Astrocyte (in vitro differentiated cells and primary cell): ENCODE measurements around the gene PTPRU. TPM values are rescaled to one million over a fixed set of nuclear protein-coding genes. Genes with fewer than 3 reads are reported as not detected.

ENCODE experiments used
- DNase-seq: peaks from one replicate; pipeline ENCODE4 v3.0.0-alpha.2; 2010; ENCODE audit warnings: low read depth
- FAIRE-seq: peaks from 2 replicates; lab custom pipeline; 2011; peaks lifted over from hg19 to GRCh38; lab: Jason Lieb, UNC
- H2AFZ ChIP-seq: 2 replicates; pipeline ENCODE4 v1.6.0; 2012; ENCODE audit warnings: low read depth, low read length, inconsistent platforms
- H3K27ac ChIP-seq: 2 replicates; pipeline ENCODE4 v1.5.1; 2011; ENCODE audit warnings: low read depth, low read length, inconsistent platforms
- H3K27me3 ChIP-seq: 2 replicates; pipeline ENCODE4 v1.6.0; 2011; ENCODE audit warnings: low read length, inconsistent platforms; ENCODE audit not compliant: insufficient read depth
- H3K36me3 ChIP-seq: 2 replicates; pipeline ENCODE4 v1.5.1; 2011; ENCODE audit warnings: low read length, inconsistent platforms; ENCODE audit not compliant: insufficient read depth
- H3K4me1 ChIP-seq: 2 replicates; pipeline ENCODE4 v1.5.1; 2011; ENCODE audit warnings: low read length, inconsistent platforms; ENCODE audit not compliant: insufficient read depth
- H3K4me2 ChIP-seq: 2 replicates; pipeline ENCODE4 v1.6.0; 2012; ENCODE audit warnings: low read length, inconsistent platforms
- H3K4me3 ChIP-seq: 2 replicates; pipeline ENCODE4 v1.5.1; 2011; ENCODE audit warnings: low read depth, mild to moderate bottlenecking, low read length, inconsistent platforms; ENCODE audit not compliant: insufficient read depth
- H3K79me2 ChIP-seq: 2 replicates; pipeline ENCODE4 v1.6.0; 2012; ENCODE audit warnings: mild to moderate bottlenecking, low read length, inconsistent platforms; ENCODE audit not compliant: insufficient read depth
- H3K9ac ChIP-seq: 2 replicates; pipeline ENCODE4 v1.6.0; 2012; ENCODE audit warnings: mild to moderate bottlenecking, low read length, inconsistent platforms
- H3K9me3 ChIP-seq: 2 replicates; pipeline ENCODE4 v1.5.1; 2012; ENCODE audit warnings: low read depth, mild to moderate bottlenecking, low read length, inconsistent platforms; ENCODE audit not compliant: insufficient read depth
- H4K20me1 ChIP-seq: 2 replicates; pipeline ENCODE4 v1.6.0; 2012; ENCODE audit warnings: low read length, inconsistent platforms; ENCODE audit not compliant: insufficient read depth
- H3K27ac Mint-ChIP-seq: one replicate; pipeline ENCODE4 v1.8.0; 2021; ENCODE audit warnings: mild to moderate bottlenecking, mixed read lengths; ENCODE audit not compliant: unreplicated experiment
- H3K27me3 Mint-ChIP-seq: one replicate; pipeline ENCODE4 v1.8.0; 2021; ENCODE audit warnings: low read depth, mixed read lengths; ENCODE audit not compliant: unreplicated experiment
- H3K36me3 Mint-ChIP-seq: one replicate; pipeline ENCODE4 v1.8.0; 2021; ENCODE audit warnings: low read depth, mixed read lengths; ENCODE audit not compliant: unreplicated experiment
- H3K4me1 Mint-ChIP-seq: one replicate; pipeline ENCODE4 v1.8.0; 2021; ENCODE audit warnings: low read depth, mixed read lengths; ENCODE audit not compliant: unreplicated experiment
- H3K4me3 Mint-ChIP-seq: one replicate; pipeline ENCODE4 v1.8.0; 2021; ENCODE audit warnings: mild to moderate bottlenecking, moderate library complexity, mixed read lengths; ENCODE audit not compliant: unreplicated experiment
- H3K9me3 Mint-ChIP-seq: one replicate; pipeline ENCODE4 v1.8.0; 2021; ENCODE audit warnings: mild to moderate bottlenecking, mixed read lengths; ENCODE audit not compliant: unreplicated experiment
- EZH2 ChIP-seq: IDR thresholded peaks from 2 replicates; pipeline ENCODE4 v1.6.1; 2012; ENCODE audit warnings: mild to moderate bottlenecking, low read length, inconsistent platforms; ENCODE audit not compliant: insufficient read depth
- total RNA-seq: library from RNA; stranded (reverse); gene quantifications from 2 replicates; pipeline ENCODE4 v1.2.1, GENCODE V29; 2021
- TF ChIP-seq, protein P1 (sequence below): IDR thresholded peaks from 2 replicates; pipeline ENCODE4 v1.5.1; 2011; ENCODE audit warnings: low read depth, mild to moderate bottlenecking, inconsistent platforms, low read length, moderate library complexity; ENCODE audit not compliant: insufficient read depth

Gene PTPRU
- total RNA-seq, 1 donor from 2014 or later = 36.6 TPM

DNA sequence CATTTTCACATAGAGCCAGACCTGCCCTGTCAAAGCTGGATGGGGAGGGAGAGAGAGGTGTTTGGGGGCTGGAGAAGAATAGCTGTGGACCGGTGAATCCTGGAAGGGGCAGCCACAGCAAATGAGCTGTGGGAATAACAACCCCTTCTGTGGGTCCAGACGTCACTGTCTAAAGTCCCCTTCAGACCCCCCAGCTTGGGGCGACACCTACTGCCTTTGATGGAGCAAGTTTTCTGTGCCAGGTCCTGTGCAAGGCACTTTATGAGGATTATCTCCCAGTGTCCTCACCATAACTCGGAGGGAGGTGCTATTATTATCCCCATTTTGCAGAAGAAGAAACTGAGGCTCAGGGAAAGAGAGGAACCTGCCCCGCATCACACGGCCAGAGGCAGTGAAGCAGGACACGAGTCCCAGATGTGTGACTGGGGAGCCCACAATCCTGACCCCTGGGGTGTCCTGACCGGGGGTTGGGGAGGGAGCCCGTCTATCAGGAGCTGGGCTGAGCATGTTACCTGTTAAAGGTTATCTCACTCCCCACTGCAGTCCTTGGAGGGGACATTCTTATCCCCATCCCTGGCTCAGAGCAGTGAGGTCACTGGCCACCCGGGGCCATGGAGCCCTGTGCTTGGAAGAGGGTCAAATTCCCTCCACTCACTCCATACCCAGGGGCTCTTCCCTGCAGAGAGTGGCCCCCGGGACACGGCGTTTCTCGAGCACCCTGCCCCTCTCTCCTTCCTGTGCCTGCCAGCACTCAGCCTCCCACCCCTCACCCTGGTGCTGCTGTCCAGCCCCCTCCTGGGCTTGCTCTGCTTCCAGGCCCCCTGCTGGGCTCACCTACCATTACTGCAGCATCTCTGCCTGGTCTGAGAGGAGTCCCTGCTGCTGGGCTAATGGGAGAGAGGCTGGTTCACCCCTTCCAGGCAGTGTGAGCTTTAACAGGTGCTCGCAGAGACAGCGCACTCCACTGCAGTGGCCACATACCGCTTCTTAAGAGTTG lies 132.9 kb downstream of the PTPRU start:
- no peak overlapping the region for H3K27ac Mint-ChIP-seq
- H3K9me3 ChIP-seq = no peaks in the 10 kb centered on the region
- no peaks in the 10 kb centered on the region for H3K4me1 ChIP-seq
- H3K9me3 Mint-ChIP-seq = peaks cover 9% of the 10 kb centered on the region
- TF ChIP-seq, protein P1, sequence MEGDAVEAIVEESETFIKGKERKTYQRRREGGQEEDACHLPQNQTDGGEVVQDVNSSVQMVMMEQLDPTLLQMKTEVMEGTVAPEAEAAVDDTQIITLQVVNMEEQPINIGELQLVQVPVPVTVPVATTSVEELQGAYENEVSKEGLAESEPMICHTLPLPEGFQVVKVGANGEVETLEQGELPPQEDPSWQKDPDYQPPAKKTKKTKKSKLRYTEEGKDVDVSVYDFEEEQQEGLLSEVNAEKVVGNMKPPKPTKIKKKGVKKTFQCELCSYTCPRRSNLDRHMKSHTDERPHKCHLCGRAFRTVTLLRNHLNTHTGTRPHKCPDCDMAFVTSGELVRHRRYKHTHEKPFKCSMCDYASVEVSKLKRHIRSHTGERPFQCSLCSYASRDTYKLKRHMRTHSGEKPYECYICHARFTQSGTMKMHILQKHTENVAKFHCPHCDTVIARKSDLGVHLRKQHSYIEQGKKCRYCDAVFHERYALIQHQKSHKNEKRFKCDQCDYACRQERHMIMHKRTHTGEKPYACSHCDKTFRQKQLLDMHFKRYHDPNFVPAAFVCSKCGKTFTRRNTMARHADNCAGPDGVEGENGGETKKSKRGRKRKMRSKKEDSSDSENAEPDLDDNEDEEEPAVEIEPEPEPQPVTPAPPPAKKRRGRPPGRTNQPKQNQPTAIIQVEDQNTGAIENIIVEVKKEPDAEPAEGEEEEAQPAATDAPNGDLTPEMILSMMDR = no peak
- no peak for TF ChIP-seq EZH2
- H4K20me1 ChIP-seq = no peaks in the 10 kb centered on the region
- H3K9ac ChIP-seq = no peak overlapping the region
- H3K27me3 Mint-ChIP-seq = peaks cover 59% of the 10 kb centered on the region
- H3K4me2 ChIP-seq = no peak overlapping the region
- H3K4me3 Mint-ChIP-seq = no peak overlapping the region
- no peaks in the 10 kb centered on the region for H3K36me3 ChIP-seq
- H3K36me3 Mint-ChIP-seq = peaks cover 3% of the 10 kb centered on the region
- H3K4me3 ChIP-seq = no peak overlapping the region
- no peak overlapping the region for H2AFZ ChIP-seq
- H3K27me3 ChIP-seq = peaks cover 20% of the 10 kb centered on the region
- H3K27ac ChIP-seq = no peak overlapping the region
- H3K79me2 ChIP-seq = no peaks in the 10 kb centered on the region
- H3K4me1 Mint-ChIP-seq = no peaks in the 10 kb centered on the region
- FAIRE-seq (no peak), DNase-seq (no peak)

DNA sequence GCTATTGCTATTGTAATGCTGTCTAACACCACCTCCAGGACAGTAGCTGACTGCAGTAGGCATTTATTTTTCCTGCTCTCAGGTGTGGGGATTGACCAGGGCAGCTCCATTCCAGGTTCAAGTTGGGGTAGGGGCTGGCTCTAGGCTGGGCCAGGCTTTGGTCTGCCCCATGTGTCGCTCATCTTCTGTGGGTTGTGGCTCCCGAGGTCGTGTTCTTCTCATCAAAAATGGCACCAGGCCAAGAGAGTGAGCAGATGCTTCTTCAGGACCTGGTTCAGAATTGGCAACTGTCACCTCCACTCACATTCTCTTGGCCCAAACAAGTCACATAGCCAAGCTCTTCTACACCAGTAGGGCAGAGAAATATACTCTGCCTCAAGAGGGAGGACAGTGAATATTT lies 133.7 kb downstream of the PTPRU start:
- Histone ChIP-seq H3K4me1 (no peaks in the 10 kb centered on the region), H3K9ac (no peak overlapping the region), H3K4me3 (no peak overlapping the region), H3K9me3 (no peaks in the 10 kb centered on the region), H3K4me2 (no peak overlapping the region), H3K27me3 (peaks cover 20% of the 10 kb centered on the region), H3K27ac (no peak overlapping the region), H3K79me2 (no peaks in the 10 kb centered on the region), H4K20me1 (no peaks in the 10 kb centered on the region), H2AFZ (no peak overlapping the region), H3K36me3 (no peaks in the 10 kb centered on the region)
- no peak for TF ChIP-seq EZH2
- TF ChIP-seq, protein P1 = no peak
- Mint-ChIP-seq H3K27me3 (peaks cover 58% of the 10 kb centered on the region), H3K9me3 (peaks cover 15% of the 10 kb centered on the region), H3K4me1 (no peaks in the 10 kb centered on the region), H3K4me3 (no peak overlapping the region), H3K36me3 (peaks cover 3% of the 10 kb centered on the region), H3K27ac (no peak overlapping the region)
- FAIRE-seq (no peak), DNase-seq (no peak)

DNA sequence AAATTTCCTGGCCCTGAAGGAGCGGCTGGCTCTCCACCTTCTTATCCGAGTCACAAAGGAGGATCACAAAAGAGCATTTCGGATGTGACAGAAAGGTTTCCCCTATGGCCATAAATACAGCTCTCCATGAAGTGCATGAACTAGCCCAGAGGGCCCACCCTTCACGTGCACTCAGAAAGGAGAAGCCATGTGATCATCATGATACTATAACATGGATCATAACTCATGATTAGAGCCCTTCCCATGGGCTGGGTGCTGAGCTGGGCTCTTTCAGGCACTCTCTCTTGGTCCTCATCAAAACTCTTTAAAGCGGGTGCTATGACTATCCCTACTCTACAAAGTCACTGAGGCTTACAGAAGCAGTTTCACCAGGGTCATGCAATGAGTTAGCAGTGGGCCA lies 135.0 kb downstream of the PTPRU start:
- H3K9me3 ChIP-seq = no peaks in the 10 kb centered on the region
- no peak overlapping the region for H3K9ac ChIP-seq
- FAIRE-seq (no peak), DNase-seq (no peak)
- Mint-ChIP-seq H3K27me3 (peaks cover 51% of the 10 kb centered on the region), H3K4me1 (no peaks in the 10 kb centered on the region), H3K27ac (no peak overlapping the region), H3K36me3 (peaks cover 3% of the 10 kb centered on the region), H3K4me3 (no peak overlapping the region), H3K9me3 (peaks cover 18% of the 10 kb centered on the region)
- no peaks in the 10 kb centered on the region for H3K4me1 ChIP-seq
- no peak overlapping the region for H3K27ac ChIP-seq
- H4K20me1 ChIP-seq = no peaks in the 10 kb centered on the region
- no peaks in the 10 kb centered on the region for H3K36me3 ChIP-seq
- H3K27me3 ChIP-seq = peaks cover 20% of the 10 kb centered on the region
- H2AFZ ChIP-seq = no peak overlapping the region
- H3K4me2 ChIP-seq = no peak overlapping the region
- H3K4me3 ChIP-seq = no peak overlapping the region
- no peaks in the 10 kb centered on the region for H3K79me2 ChIP-seq
- TF ChIP-seq, protein P1 = no peak
